B cell (primary cell): ENCODE data around the gene TK2. TPM values are rescaled to one million over a fixed set of nuclear protein-coding genes. Genes with fewer than 3 reads are reported as not detected.

Source experiments
- ATAC-seq: fragments of 200-7000 bp; cut with Tn5 transposase; one replicate; pipeline ENCODE4 v1.10.0; 2021; ENCODE audit warnings: low read depth, mild to moderate bottlenecking, moderate number of reproducible peaks, moderate library complexity
- CTCF ChIA-PET: fragments of 350-600 bp; sonication (Branson Sonifier 250); formaldehyde crosslinking; loops from one replicate; lab custom pipeline; 2021; ENCODE audit warnings: antibody characterized with exemption, inconsistent platforms; lab: Charles Lee
- POLR2A ChIA-PET: fragments of 350-600 bp; sonication (Branson Sonifier 250); formaldehyde crosslinking; loops from one replicate; lab custom pipeline; 2021; ENCODE audit warnings: antibody characterized with exemption; lab: Charles Lee
- DNase-seq: peaks from one replicate; pipeline ENCODE4 v3.0.0; 2013
- H2AFZ ChIP-seq: 2 replicates; pipeline ENCODE4 v1.6.1; 2012; ENCODE audit warnings: mild to moderate bottlenecking, low read depth, low read length; ENCODE audit not compliant: insufficient read depth, poor library complexity, severe bottlenecking
- H3K27ac ChIP-seq, 2 donors: 1 replicate in 1 of 2; 2 replicates in 1 of 2; pipeline ENCODE4 v1.5.1; 2012 to 2013; ENCODE audit warnings: low read length in 2 of 2, mild to moderate bottlenecking in 2 of 2, moderate library complexity in 1 of 2
- H3K27me3 ChIP-seq, 4 experiments: fragments of 200-600 bp in 1 of 4; sonication (generic) in 1 of 4; replicated peaks in 1 of 4; 1 replicate in 2 of 4; 2 replicates in 2 of 4; pipeline versions ENCODE4 v1.6.1 to v1.7.0; 2013 to 2016; ENCODE audit warnings: low read length in 3 of 4, mild to moderate bottlenecking in 2 of 4, mixed read lengths in 1 of 4, moderate library complexity in 1 of 4; ENCODE audit not compliant: insufficient read depth in 4 of 4, control insufficient read depth in 3 of 4; ENCODE audit errors: control extremely low read depth in 1 of 4
- H3K36me3 ChIP-seq, 2 experiments: replicated peaks in 1 of 2; 1 replicate in 1 of 2; 2 replicates in 1 of 2; pipeline versions ENCODE4 v1.6.1 to v1.7.1; 2013; ENCODE audit warnings: low read length in 1 of 2; ENCODE audit not compliant: insufficient read depth in 2 of 2, control insufficient read depth in 1 of 2; ENCODE audit errors: control extremely low read depth in 1 of 2, extremely low read depth in 1 of 2
- H3K4me1 ChIP-seq, 2 donors: fragments of 200-600 bp in 1 of 2; sonication (generic) in 1 of 2; 1 replicate in 1 of 2; 2 replicates in 1 of 2; pipeline versions ENCODE4 v1.5.1 to v1.6.1; 2013 to 2017; ENCODE audit warnings: low read length in 2 of 2; ENCODE audit not compliant: control insufficient read depth in 2 of 2, insufficient read depth in 2 of 2
- H3K4me2 ChIP-seq: replicated peaks from 2 replicates; pipeline ENCODE3; 2012; ENCODE audit warnings: mild to moderate bottlenecking, low read depth, low read length; ENCODE audit not compliant: poor library complexity, severe bottlenecking
- H3K4me3 ChIP-seq, 5 experiments: fragments of 200-600 bp in 1 of 5; sonication (generic) in 1 of 5; 1 replicate in 3 of 5; 2 replicates in 2 of 5; pipeline versions ENCODE4 v1.5.1 to v1.7.0; 2011 to 2016; ENCODE audit warnings: low read length in 4 of 5, mild to moderate bottlenecking in 4 of 5, low read depth in 2 of 5, control low read depth in 1 of 5, moderate library complexity in 1 of 5; ENCODE audit not compliant: insufficient read depth in 1 of 5; ENCODE audit errors: control extremely low read depth in 1 of 5, extremely low read depth in 1 of 5
- H3K79me2 ChIP-seq: fragments of 200-600 bp; sonication (generic); one replicate; pipeline ENCODE4 v1.6.0; 2016; ENCODE audit warnings: low read length; ENCODE audit not compliant: control insufficient read depth, insufficient read depth
- H3K9ac ChIP-seq: fragments of 200-600 bp; sonication (generic); 2 replicates; pipeline ENCODE4 v1.6.1; 2017; ENCODE audit warnings: mild to moderate bottlenecking, low read length, moderate library complexity
- H3K9me3 ChIP-seq, 3 donors: one replicate each; pipeline versions ENCODE4 v1.6.1 to v1.7.1; 2013; ENCODE audit warnings: low read length in 2 of 3; ENCODE audit not compliant: control insufficient read depth in 2 of 3, insufficient read depth in 1 of 3; ENCODE audit errors: control extremely low read depth in 1 of 3
- H4K20me1 ChIP-seq: 2 replicates; pipeline ENCODE4 v1.6.0; 2012; ENCODE audit warnings: mild to moderate bottlenecking, low read length; ENCODE audit not compliant: insufficient read depth, control insufficient read depth, poor library complexity, severe bottlenecking
- H3K27ac Mint-ChIP-seq: one replicate; pipeline ENCODE4 v1.8.0; 2021; ENCODE audit warnings: mixed read lengths
- H3K27me3 Mint-ChIP-seq: one replicate; pipeline ENCODE4 v1.8.0; 2021; ENCODE audit warnings: mixed read lengths
- H3K4me1 Mint-ChIP-seq: one replicate; pipeline ENCODE4 v1.8.0; 2021; ENCODE audit warnings: mixed read lengths
- H3K4me3 Mint-ChIP-seq: one replicate; pipeline ENCODE4 v1.8.0; 2021; ENCODE audit warnings: mixed read lengths
- H3K9me3 Mint-ChIP-seq: one replicate; pipeline ENCODE4 v1.8.0; 2022; ENCODE audit warnings: mixed read lengths; ENCODE audit not compliant: insufficient read depth
- CTCF ChIP-seq: fragments of 200-600 bp; IDR thresholded peaks from one replicate; pipeline ENCODE4 v1.8.0; 2022; ENCODE audit warnings: antibody characterized with exemption, mild to moderate bottlenecking
- EZH2 ChIP-seq: IDR thresholded peaks from 2 replicates; pipeline ENCODE4 v1.6.1; 2012; ENCODE audit warnings: borderline replicate concordance, low read depth, mild to moderate bottlenecking, moderate library complexity, low read length; ENCODE audit not compliant: insufficient read depth, poor library complexity, severe bottlenecking
- WGBS: methylation state at CpG from one replicate; pipeline ENCODE4 v1.1.5; 2013; ENCODE audit warnings: missing lambda C conversion rate; ENCODE audit not compliant: insufficient coverage; 5-methylcytosine and 5-hydroxymethylcytosine counted together
- intact Hi-C: fragments of 100-400 bp; cut with micrococcal nuclease; formaldehyde crosslinking; loops from one replicate; pipeline ENCODE4 v1.10.0; 2022
- polyA plus RNA-seq: library from polyadenylated mRNA; depleted of rRNA; stranded (reverse); fragments of >200 nt; gene quantifications from 2 replicates; pipeline ENCODE4 v1.2.3, GENCODE V29; 2012
- total RNA-seq, 2 donors: library from RNA; stranded (reverse); fragments of 120-200 nt in 1 of 2; gene quantifications; 1 replicate in 1 of 2; 2 replicates in 1 of 2; pipeline versions ENCODE4 v1.2.3 to v1.2.4, GENCODE V29; 2013 to 2022

TK2 gene
- total and polyA plus RNA-seq, 2 donors (not counting 1 experiment from before 2014, with no cell fraction given): 2.9 to 9.7 TPM

DNA sequence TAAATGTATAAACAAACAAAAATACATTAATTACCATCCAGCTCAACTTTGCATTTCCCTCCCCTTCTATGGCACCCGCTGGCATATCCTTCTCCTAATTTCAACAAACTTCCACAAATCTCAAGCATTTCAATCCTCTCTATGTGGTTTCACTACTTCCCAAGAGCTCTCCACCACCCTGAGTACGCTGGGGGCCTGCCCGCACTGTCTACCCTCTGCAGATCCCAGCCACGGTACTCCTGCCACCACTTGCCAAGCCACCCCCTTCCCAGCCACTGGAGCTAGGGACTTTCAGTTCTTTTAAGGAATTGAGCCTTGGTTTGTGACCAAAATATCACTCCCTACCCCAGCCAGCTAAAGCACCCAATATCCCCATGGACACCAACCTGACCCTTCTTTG, 1.9 kb downstream of the TK2 start:
- peaks cover 80% of the 10 kb centered on the region for H3K4me1 Mint-ChIP-seq
- CTCF ChIA-PET: interaction anchor here (0.7 to 6.6 kb wide), 7 partner anchors 9 to 325 kb away, joined by 3 to 46 read pairs (median 5); no protein-coding TSS in a partner anchor
- H4K20me1 ChIP-seq: no peaks in the 10 kb centered on the region
- ATAC-seq (no peak), DNase-seq (no peak)
- H3K27me3 ChIP-seq: no peaks in the 10 kb centered on the region
- peak overlapping the region; percentile 87 for H3K4me3 Mint-ChIP-seq
- intact Hi-C loops: loop anchor here (2.0 kb wide), 1 partner anchor 57 kb away; the partner anchor contains the start of gene CMTM3
- no peak overlapping the region for H3K4me3 ChIP-seq
- H3K79me2 ChIP-seq: peaks cover 13% of the 10 kb centered on the region
- WGBS: 100% methylated on average over 4 of the region's 4 CpGs
- TF ChIP-seq EZH2: no peak
- H3K9ac ChIP-seq: no peak overlapping the region
- H3K27me3 Mint-ChIP-seq: no peaks in the 10 kb centered on the region
- no peak overlapping the region for H2AFZ ChIP-seq
- H3K36me3 ChIP-seq: no peaks in the 10 kb centered on the region
- no peaks in the 10 kb centered on the region for H3K9me3 Mint-ChIP-seq
- POLR2A ChIA-PET: interaction anchor here (3.1 kb wide), 1 partner anchor 24 kb away, joined by 21 read pairs; no protein-coding TSS in a partner anchor
- H3K27ac Mint-ChIP-seq: peak overlapping the region; percentile 90
- H3K4me2 ChIP-seq: peak overlapping the region; percentile 2
- no peaks in the 10 kb centered on the region for H3K9me3 ChIP-seq
- no peak overlapping the region for H3K27ac ChIP-seq
- H3K4me1 ChIP-seq: peaks cover 73 to 90% of the 10 kb centered on the region in 2 donors

GRCh38 chr16:66547101-66547989, 2.6 kb downstream of the TK2 start:
- no peaks in the 10 kb centered on the region for H3K36me3 ChIP-seq
- H3K4me1 ChIP-seq: peaks cover 72 to 85% of the 10 kb centered on the region in 2 donors
- H3K27ac ChIP-seq: no peak overlapping the region
- no peak for TF ChIP-seq CTCF
- no peak for TF ChIP-seq EZH2
- no peak overlapping the region for H3K4me3 Mint-ChIP-seq
- ATAC-seq: no peak
- H3K9ac ChIP-seq: no peak overlapping the region
- H2AFZ ChIP-seq: no peak overlapping the region
- H3K9me3 Mint-ChIP-seq: no peaks in the 10 kb centered on the region
- no peak overlapping the region for H3K4me3 ChIP-seq
- H3K4me1 Mint-ChIP-seq: peaks cover 77% of the 10 kb centered on the region
- peak overlapping the region; percentile 90 for H3K27ac Mint-ChIP-seq
- ChIA-PET CTCF (interaction anchor here (0.6 to 6.6 kb wide), 9 partner anchors 8 to 325 kb away, joined by 3 to 46 read pairs (median 4); no protein-coding TSS in a partner anchor), POLR2A (interaction anchor here (1.2 to 3.1 kb wide), 2 partner anchors 23 to 24 kb away, joined by 3 to 21 read pairs; no protein-coding TSS in a partner anchor)
- H3K27me3 Mint-ChIP-seq: no peaks in the 10 kb centered on the region
- DNase-seq: no peak
- H3K4me2 ChIP-seq: peak overlapping the region; percentile 19
- H3K9me3 ChIP-seq: no peaks in the 10 kb centered on the region
- intact Hi-C loops: no loop called here
- WGBS: 100% methylated on average over 4 of the region's 5 CpGs
- no peaks in the 10 kb centered on the region for H4K20me1 ChIP-seq
- peaks cover 7% of the 10 kb centered on the region for H3K79me2 ChIP-seq
- H3K27me3 ChIP-seq: no peaks in the 10 kb centered on the region
